Mesenchymal stem cell (in vitro differentiated cells and primary cell): ENCODE data around the gene SERPINA12.
A peak's percentile ranks its signal among the peaks of the same experiment; 100 is the strongest.

Experiments
- DNase-seq: peaks from one replicate; pipeline ENCODE4 v3.0.0-alpha.2; 2013
- H2AFZ ChIP-seq: one replicate; pipeline ENCODE4 v1.6.1; 2013; ENCODE audit warnings: low read depth, mild to moderate bottlenecking, control low read depth, inconsistent platforms, low read length, moderate library complexity
- H2AK5ac ChIP-seq: 2 replicates; pipeline ENCODE4 v1.6.1; 2013; ENCODE audit warnings: low read length, moderate library complexity, mild to moderate bottlenecking, inconsistent platforms; ENCODE audit not compliant: severe bottlenecking
- H2BK120ac ChIP-seq: one replicate; pipeline ENCODE4 v1.6.1; 2013; ENCODE audit warnings: low read depth, mild to moderate bottlenecking, inconsistent platforms, low read length, moderate library complexity
- H2BK12ac ChIP-seq, 2 experiments: one replicate each; pipeline ENCODE4 v1.6.1; 2013; ENCODE audit warnings: inconsistent platforms in 2 of 2, low read length in 2 of 2, mild to moderate bottlenecking in 2 of 2, moderate library complexity in 2 of 2, control low read depth in 1 of 2
- H2BK15ac ChIP-seq: one replicate; pipeline ENCODE4 v1.6.1; 2013; ENCODE audit warnings: mild to moderate bottlenecking, low read depth, inconsistent platforms; ENCODE audit not compliant: poor library complexity, severe bottlenecking
- H2BK5ac ChIP-seq: 2 replicates; pipeline ENCODE4 v1.6.1; 2013; ENCODE audit warnings: low read depth, mild to moderate bottlenecking, low read length, control low read depth, inconsistent platforms; ENCODE audit not compliant: poor library complexity, severe bottlenecking
- H3K14ac ChIP-seq, 2 experiments: one replicate each; pipeline ENCODE4 v1.6.1; 2013; ENCODE audit warnings: inconsistent platforms in 2 of 2, low read length in 2 of 2, control low read depth in 1 of 2, mild to moderate bottlenecking in 1 of 2, moderate library complexity in 1 of 2
- H3K18ac ChIP-seq, 2 experiments: one replicate each; pipeline ENCODE4 v1.6.1; 2013; ENCODE audit warnings: inconsistent platforms in 2 of 2, low read length in 2 of 2, control low read depth in 1 of 2, low read depth in 1 of 2, mild to moderate bottlenecking in 1 of 2
- H3K23ac ChIP-seq, 2 experiments: one replicate each; pipeline ENCODE4 v1.6.1; 2013; ENCODE audit warnings: inconsistent platforms in 2 of 2, low read length in 2 of 2, mild to moderate bottlenecking in 2 of 2, moderate library complexity in 2 of 2, control low read depth in 1 of 2
- H3K27ac ChIP-seq: 2 replicates; pipeline ENCODE4 v1.5.1; 2013; ENCODE audit warnings: mild to moderate bottlenecking, moderate library complexity, low read length, control low read depth, inconsistent platforms; ENCODE audit not compliant: poor library complexity, severe bottlenecking
- H3K27me3 ChIP-seq, 2 experiments: 2 replicates each; pipeline versions ENCODE4 v1.6.1 to v1.7.0; 2013; ENCODE audit warnings: low read length in 2 of 2, mild to moderate bottlenecking in 2 of 2, moderate library complexity in 2 of 2, control low read depth in 1 of 2, inconsistent platforms in 1 of 2; ENCODE audit not compliant: control insufficient read depth in 1 of 2, insufficient read depth in 1 of 2
- H3K36me3 ChIP-seq, 2 experiments: 2 replicates each; pipeline versions ENCODE4 v1.6.1 to v1.7.0; 2013; ENCODE audit warnings: low read length in 2 of 2, control low read depth in 1 of 2, inconsistent platforms in 1 of 2, low read depth in 1 of 2, mild to moderate bottlenecking in 1 of 2; ENCODE audit not compliant: insufficient read depth in 2 of 2, control insufficient read depth in 1 of 2
- H3K4ac ChIP-seq, 2 experiments: one replicate each; pipeline ENCODE4 v1.6.1; 2013; ENCODE audit warnings: inconsistent platforms in 2 of 2, low read length in 2 of 2, mild to moderate bottlenecking in 2 of 2, moderate library complexity in 2 of 2, control low read depth in 1 of 2, low read depth in 1 of 2
- H3K4me1 ChIP-seq: 2 replicates; pipeline ENCODE4 v1.6.1; 2013; ENCODE audit warnings: low read depth, low read length, control low read depth; ENCODE audit not compliant: control insufficient read depth, insufficient read depth
- H3K4me2 ChIP-seq: 2 replicates; pipeline ENCODE4 v1.6.1; 2013; ENCODE audit warnings: low read length, mild to moderate bottlenecking, inconsistent platforms; ENCODE audit not compliant: poor library complexity, severe bottlenecking
- H3K4me3 ChIP-seq, 2 experiments: 2 replicates each; pipeline versions ENCODE4 v1.5.1 to v1.7.0; 2013; ENCODE audit warnings: low read length in 2 of 2, mild to moderate bottlenecking in 2 of 2, control low read depth in 1 of 2, low read depth in 1 of 2; ENCODE audit not compliant: insufficient read depth in 1 of 2
- H3K79me1 ChIP-seq: replicated peaks from 2 replicates; pipeline ENCODE4 v1.6.1; 2013; ENCODE audit warnings: mild to moderate bottlenecking, control low read depth, low read length, inconsistent platforms; ENCODE audit not compliant: poor library complexity, severe bottlenecking
- H3K9ac ChIP-seq: 2 replicates; pipeline ENCODE4 v1.7.0; 2013; ENCODE audit warnings: mild to moderate bottlenecking, low read length, moderate library complexity
- H3K9me3 ChIP-seq: 2 replicates; pipeline ENCODE4 v1.7.0; 2013; ENCODE audit warnings: mild to moderate bottlenecking, low read length; ENCODE audit not compliant: control insufficient read depth
- H4K8ac ChIP-seq: one replicate; pipeline ENCODE4 v1.6.1; 2013; ENCODE audit warnings: inconsistent platforms, mild to moderate bottlenecking, low read length, moderate library complexity
- H4K91ac ChIP-seq: one replicate; pipeline ENCODE4 v1.6.1; 2013; ENCODE audit warnings: mild to moderate bottlenecking, low read length, inconsistent platforms
- WGBS: methylation state at CpG from one replicate; pipeline ENCODE4 v1.1.7; 2013; ENCODE audit warnings: mixed read lengths; 5-methylcytosine and 5-hydroxymethylcytosine counted together

SERPINA12 gene

GRCh38 chr14:94481468-94482131, 27.7 kb downstream of the SERPINA12 start:
- 56% methylated on average over 5 of the region's 5 CpGs for WGBS
- peaks cover 0 to 10% of the 10 kb centered on the region in 2 experiments for H3K27me3 ChIP-seq
- peak overlapping the region; percentile 58 for H2BK5ac ChIP-seq
- H4K8ac ChIP-seq: no peak overlapping the region
- H3K9me3 ChIP-seq: peaks cover 30% of the 10 kb centered on the region
- no peak for DNase-seq
- H3K36me3 ChIP-seq: no peaks in the 10 kb centered on the region
- peak overlapping the region; percentile 86 for H3K27ac ChIP-seq
- H2BK15ac ChIP-seq: no peak overlapping the region
- H2BK120ac ChIP-seq: no peak overlapping the region
- no peak overlapping the region for H4K91ac ChIP-seq
- H3K23ac ChIP-seq: no peak overlapping the region
- H2BK12ac ChIP-seq: no peak overlapping the region
- no peaks in the 10 kb centered on the region for H3K79me1 ChIP-seq
- H3K4ac ChIP-seq: no peak overlapping the region
- H3K14ac ChIP-seq: no peak overlapping the region
- H3K18ac ChIP-seq: no peak overlapping the region
- H2AK5ac ChIP-seq: peak overlapping the region; percentile 2
- H3K4me1 ChIP-seq: peaks cover 29% of the 10 kb centered on the region
- H3K4me3 ChIP-seq: no peak overlapping the region
- no peak overlapping the region for H2AFZ ChIP-seq
- no peak overlapping the region for H3K9ac ChIP-seq
- peak overlapping the region; percentile 22 for H3K4me2 ChIP-seq

- Histone ChIP-seq H3K79me1 (no peaks in the 10 kb centered on the region), H2BK12ac (no peak overlapping the region), H3K27ac (peak overlapping the region; percentile 86), H2AFZ (no peak overlapping the region), H2BK5ac (no peak overlapping the region), H3K4me1 (peaks cover 23% of the 10 kb centered on the region), H3K9ac (no peak overlapping the region), H3K36me3 (no peaks in the 10 kb centered on the region), H3K18ac (no peak overlapping the region), H3K4me2 (no peak overlapping the region), H3K9me3 (peaks cover 30% of the 10 kb centered on the region), H3K4ac (no peak overlapping the region), H3K14ac (no peak overlapping the region), H2AK5ac (no peak overlapping the region), H3K4me3 (no peak overlapping the region), H4K8ac (no peak overlapping the region), H4K91ac (no peak overlapping the region), H3K27me3 (peaks cover 0 to 7% of the 10 kb centered on the region in 2 experiments), H2BK120ac (no peak overlapping the region), H3K23ac (no peak overlapping the region), H2BK15ac (no peak overlapping the region)
- no peak for DNase-seq
- WGBS: 26% methylated on average over 2 of the region's 2 CpGs
Observed at GRCh38 chr14:94480809-94481208, 28.5 kb downstream of the SERPINA12 start.

GRCh38 chr14:94478420-94478819, 30.8 kb downstream of the SERPINA12 start:
- Histone ChIP-seq H3K9ac (no peak overlapping the region), H2BK12ac (no peak overlapping the region), H2BK120ac (no peak overlapping the region), H3K27me3 (peaks cover 0 to 15% of the 10 kb centered on the region in 2 experiments), H2BK5ac (no peak overlapping the region), H4K8ac (no peak overlapping the region), H3K9me3 (peaks cover 30% of the 10 kb centered on the region), H4K91ac (no peak overlapping the region), H3K4me2 (no peak overlapping the region), H2BK15ac (no peak overlapping the region), H3K4me1 (peaks cover 24% of the 10 kb centered on the region), H3K36me3 (no peaks in the 10 kb centered on the region), H2AK5ac (no peak overlapping the region), H3K27ac (no peak overlapping the region), H3K4me3 (no peak overlapping the region), H3K79me1 (no peaks in the 10 kb centered on the region), H3K4ac (no peak overlapping the region), H2AFZ (no peak overlapping the region), H3K14ac (no peak overlapping the region), H3K23ac (no peak overlapping the region), H3K18ac (no peak overlapping the region)
- DNase-seq: no peak

- no peak within 1 kb of the TSS for H2AK5ac ChIP-seq
- H3K9ac ChIP-seq: no peak within 1 kb of the TSS
- no peak within 1 kb of the TSS for H3K4me3 ChIP-seq
- no peak within 1 kb of the TSS for H3K4me2 ChIP-seq
- no peak within 1 kb of the TSS for H2BK120ac ChIP-seq
- no peak within 1 kb of the TSS for H2AFZ ChIP-seq
- peak within 1 kb of the TSS; percentile 73 for H3K27ac ChIP-seq
- H3K36me3 ChIP-seq: no peaks in the 10 kb centered on the region
- 77% methylated on average over 1 of the region's 2 CpGs for WGBS
- no peak within 1 kb of the TSS for H3K18ac ChIP-seq
- H3K23ac ChIP-seq: no peak within 1 kb of the TSS
- H3K4ac ChIP-seq: no peak within 1 kb of the TSS
- H3K9me3 ChIP-seq: peaks cover 30% of the 10 kb centered on the region
- peak within 1 kb of the TSS; percentile 35 for H2BK5ac ChIP-seq
- H2BK15ac ChIP-seq: no peak within 1 kb of the TSS
- H3K27me3 ChIP-seq: peaks cover 0 to 36% of the 10 kb centered on the region in 2 experiments
- no peaks in the 10 kb centered on the region for H3K79me1 ChIP-seq
- H2BK12ac ChIP-seq: no peak within 1 kb of the TSS
- DNase-seq: no peak
- no peak within 1 kb of the TSS for H4K91ac ChIP-seq
- no peak within 1 kb of the TSS for H3K14ac ChIP-seq
- H4K8ac ChIP-seq: no peak within 1 kb of the TSS
- H3K4me1 ChIP-seq: peaks cover 17% of the 10 kb centered on the region
Observed at GRCh38 chr14:94476023-94476422, 33.2 kb downstream of the SERPINA12 start, which contains the start of gene SERPINA9. Gene SERPINA9 (minus strand): TSS chr14:94476197. CDS start chr14:94469840, 6,357 bp downstream.
